K562 (cell line): ENCODE data around the gene TAS1R3. TPM values are rescaled to one million over a fixed set of nuclear protein-coding genes. Genes with fewer than 3 reads are reported as not detected.

Experiments
- BCL6 ChIP-seq: fragments of 250-450 bp; sonication (Bioruptor Pico); IDR thresholded peaks from 2 replicates; pipeline ENCODE4 v1.4.0; 2020
- ESRRB ChIP-seq: fragments of 250-450 bp; sonication (Bioruptor Pico); IDR thresholded peaks from 2 replicates; pipeline ENCODE4 v1.5.0; 2020; ENCODE audit warnings: mild to moderate bottlenecking, moderate library complexity, borderline replicate concordance
- GTF2B ChIP-seq: IDR thresholded peaks from 2 replicates; pipeline ENCODE4 v1.6.1; 2011; ENCODE audit not compliant: insufficient read length; ENCODE audit errors: extremely low read depth
- HNRNPLL ChIP-seq: fragments of 200-400 bp; formaldehyde crosslinking; IDR thresholded peaks from 2 replicates; pipeline ENCODE4 v1.6.1; 2017; ENCODE audit warnings: low read length, low read depth, mild to moderate bottlenecking; ENCODE audit not compliant: poor library complexity, severe bottlenecking
- JUND ChIP-seq, 2 experiments: IDR thresholded peaks; 2 replicates in 1 of 2; 3 replicates in 1 of 2; pipeline ENCODE4 v1.6.1; 2011; ENCODE audit warnings: borderline replicate concordance in 2 of 2, low read depth in 2 of 2, low read length in 2 of 2, improper control_type of control experiment in 1 of 2, missing biosample characterization in 1 of 2, missing genetic modification characterization in 1 of 2, missing genetic modification reagents in 1 of 2
- NFIX ChIP-seq: fragments of 250-450 bp; sonication (Bioruptor Pico); IDR thresholded peaks from 2 replicates; pipeline ENCODE4 v1.4.0; 2020; ENCODE audit warnings: low read depth, mild to moderate bottlenecking, moderate library complexity
- NONO ChIP-seq, 2 experiments: fragments of 200-400 bp in 1 of 2; fragments of 450-650 bp in 1 of 2; formaldehyde crosslinking in 1 of 2; IDR thresholded peaks; 2 replicates each; pipeline ENCODE4 v1.6.1; 2017; ENCODE audit warnings: low read depth in 2 of 2, mild to moderate bottlenecking in 2 of 2, moderate library complexity in 2 of 2, low read length in 1 of 2
- SAFB ChIP-seq: fragments of 200-400 bp; formaldehyde crosslinking; IDR thresholded peaks from 2 replicates; pipeline ENCODE4 v1.6.1; 2017; ENCODE audit warnings: low read depth, low read length, borderline replicate concordance
- SMARCA4 ChIP-seq: fragments of 450-650 bp; IDR thresholded peaks from 2 replicates; pipeline ENCODE4 v1.6.1; 2016
- TEAD2 ChIP-seq: fragments of 450-650 bp; IDR thresholded peaks from 2 replicates; pipeline ENCODE4 v1.6.1; 2016; ENCODE audit warnings: missing genetic modification characterization, control low read depth, missing compliant biosample characterization
- ZNF347 ChIP-seq: fragments of 450-650 bp; formaldehyde crosslinking; IDR thresholded peaks from 2 replicates; pipeline ENCODE4 v1.4.0; 2020; ENCODE audit warnings: low read depth, mild to moderate bottlenecking, moderate library complexity
- ZNF407 ChIP-seq: fragments of 450-650 bp; IDR thresholded peaks from 2 replicates; pipeline ENCODE4 v1.6.1; 2016; ENCODE audit warnings: low read depth
- ZNF586 ChIP-seq: fragments of 450-650 bp; formaldehyde crosslinking; conservative IDR thresholded peaks from 2 replicates; pipeline ENCODE4 v1.4.0; 2020; ENCODE audit warnings: mild to moderate bottlenecking, moderate library complexity
- ZNF695 ChIP-seq: fragments of 450-650 bp; formaldehyde crosslinking; IDR thresholded peaks from 2 replicates; pipeline ENCODE4 v1.4.0; 2020; ENCODE audit warnings: mild to moderate bottlenecking, moderate library complexity
- ZNF696 ChIP-seq: fragments of 250-450 bp; sonication (Bioruptor Pico); conservative IDR thresholded peaks from 2 replicates; pipeline ENCODE4 v1.4.0; 2020; ENCODE audit warnings: mild to moderate bottlenecking, moderate library complexity
- polyA plus RNA-seq, 8 experiments: library from polyadenylated mRNA; depleted of rRNA in 4 of 8; stranded (reverse) in 5 of 8; unstranded in 3 of 8; fragments of >200 nt; fragmentation: Nextera tagmentation in 2 of 8; fragmentation: Illumina TruSeq in 1 of 8; extraction: Ambion mirVana in 2 of 8; extraction: Trizol in 1 of 8; gene quantifications; 2 replicates each; pipeline versions ENCODE4 v1.2.1 to v1.2.3, GENCODE V29; 2011 to 2014; ENCODE audit warnings: inconsistent platforms in 1 of 8, missing spikeins in 1 of 8
- total RNA-seq, 7 experiments: library from RNA; depleted of rRNA in 6 of 7; stranded (reverse); fragments of >200 nt in 6 of 7; fragmentation: Illumina TruSeq in 2 of 7; extraction: Trizol in 2 of 7; gene quantifications; 2 replicates each; pipeline versions ENCODE4 v1.2.1 to v1.2.3, GENCODE V29; 2011 to 2021; ENCODE audit warnings: low replicate concordance in 1 of 7
- TF ChIP-seq, protein P1 (sequence below): fragments of 450-650 bp; IDR thresholded peaks from 2 replicates; pipeline ENCODE4 v1.6.1; 2017; ENCODE audit warnings: mild to moderate bottlenecking, moderate library complexity

The TAS1R3 gene
- total and polyA plus RNA-seq, 9 of the 15 experiments (the other 6 are each of a cell fraction or from before 2014, with no cell fraction given), result 0.07 to 0.13 TPM; not detected in 7

- TF ChIP-seq ESRRB (no peak), HNRNPLL (peak; percentile 62), ZNF407 (no peak), ZNF695 (CRISPR knock-in tag) (no peak), ZNF696 (CRISPR knock-in tag) (no peak), BCL6 (no peak), NFIX (no peak), TEAD2 (tag) (no peak), ZNF586 (no peak), SMARCA4 (no peak), NONO (IDR thresholded peaks at IDR 0.05; ENCODE audit: low read depth in 2 of 2, low read length in 1 of 2) (peak in 1 of 2 experiments; percentile 17; a peak in 1 of 4 replicates), JUND (IDR thresholded peaks at IDR 0.05; ENCODE audit: borderline replicate concordance, low read depth, low read length) (peak; percentile 35; the same call in 1 of the 2 replicates), JUND (tag; IDR thresholded peaks at IDR 0.05; ENCODE audit: borderline replicate concordance, low read depth, low read length) (peak; percentile 31; the same call in 1 of the 3 replicates), SAFB (peak; percentile 86), ZNF347 (CRISPR knock-in tag) (no peak), GTF2B (no peak)
- TF ChIP-seq, protein P1, sequence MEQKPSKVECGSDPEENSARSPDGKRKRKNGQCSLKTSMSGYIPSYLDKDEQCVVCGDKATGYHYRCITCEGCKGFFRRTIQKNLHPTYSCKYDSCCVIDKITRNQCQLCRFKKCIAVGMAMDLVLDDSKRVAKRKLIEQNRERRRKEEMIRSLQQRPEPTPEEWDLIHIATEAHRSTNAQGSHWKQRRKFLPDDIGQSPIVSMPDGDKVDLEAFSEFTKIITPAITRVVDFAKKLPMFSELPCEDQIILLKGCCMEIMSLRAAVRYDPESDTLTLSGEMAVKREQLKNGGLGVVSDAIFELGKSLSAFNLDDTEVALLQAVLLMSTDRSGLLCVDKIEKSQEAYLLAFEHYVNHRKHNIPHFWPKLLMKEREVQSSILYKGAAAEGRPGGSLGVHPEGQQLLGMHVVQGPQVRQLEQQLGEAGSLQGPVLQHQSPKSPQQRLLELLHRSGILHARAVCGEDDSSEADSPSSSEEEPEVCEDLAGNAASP, result no peak
Observed at GRCh38 chr1:1307923-1308755, 22.9 kb upstream of the TAS1R3 start, which contains the start of the genes ACAP3 and PUSL1 (continued).
